ENCODE results near the gene DCAF11.

DCAF11 gene

DNA sequence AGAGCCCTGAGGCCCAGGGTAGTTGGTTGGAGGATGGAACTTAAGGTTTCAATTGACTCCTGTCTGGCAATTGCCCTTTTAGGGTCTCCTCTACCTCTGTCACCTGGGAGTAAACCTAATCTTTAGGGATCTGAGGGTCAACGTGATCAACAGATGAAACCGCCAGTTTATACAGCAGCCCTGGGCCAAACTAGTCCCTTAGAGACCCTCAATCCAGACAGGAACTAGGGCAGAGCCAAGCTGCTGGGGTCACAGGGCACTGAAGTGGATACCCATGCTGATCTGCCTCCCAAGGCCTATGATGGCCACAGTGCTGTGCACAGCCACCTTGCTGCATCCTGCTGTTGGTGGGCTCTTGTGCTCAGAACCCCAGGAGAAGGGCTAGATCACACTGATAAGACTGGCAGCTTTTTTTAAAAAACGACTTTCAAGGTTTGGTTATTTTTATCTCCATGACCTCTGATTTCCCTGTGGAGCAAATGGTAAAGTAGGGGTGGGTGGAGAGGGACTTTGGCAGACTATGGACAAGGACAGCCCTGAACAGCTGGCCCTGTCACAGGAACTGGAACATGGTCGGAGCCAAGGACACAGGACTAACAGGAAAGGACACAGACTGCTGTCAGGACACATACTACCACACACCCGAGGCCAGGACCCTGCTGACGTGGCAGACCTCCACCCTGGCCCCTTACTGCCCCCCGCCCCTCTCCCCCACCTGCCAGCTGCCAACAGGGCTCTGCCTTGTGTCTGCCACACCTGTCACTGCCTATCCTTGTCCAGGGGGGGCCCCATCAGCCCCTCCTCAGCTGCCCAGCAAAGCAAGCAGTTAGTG, 16.4 kb downstream of the DCAF11 start:
- no peak overlapping the region for H3K9ac ChIP-seq (ENCODE audit: low read depth, low read length)
- no peaks in the 10 kb centered on the region for H3K9me3 ChIP-seq (ENCODE audit: insufficient read depth, low read depth, low read length)
- H3K36me3 ChIP-seq (ENCODE audit: insufficient read depth, low read depth, low read length) = no peaks in the 10 kb centered on the region
- no peak overlapping the region for H3K4me3 ChIP-seq (ENCODE audit: low read length)
- no peak overlapping the region for H3K27ac ChIP-seq (ENCODE audit: low read length)
- no peaks in the 10 kb centered on the region for H3K27me3 ChIP-seq (ENCODE audit: insufficient read depth, low read length)
- H3K4me1 ChIP-seq (ENCODE audit: insufficient read depth, low read length) = 0 out of 2 replicates have a peak, but pooled peaks cover 5% of the 10 kb centered on the region

DNA sequence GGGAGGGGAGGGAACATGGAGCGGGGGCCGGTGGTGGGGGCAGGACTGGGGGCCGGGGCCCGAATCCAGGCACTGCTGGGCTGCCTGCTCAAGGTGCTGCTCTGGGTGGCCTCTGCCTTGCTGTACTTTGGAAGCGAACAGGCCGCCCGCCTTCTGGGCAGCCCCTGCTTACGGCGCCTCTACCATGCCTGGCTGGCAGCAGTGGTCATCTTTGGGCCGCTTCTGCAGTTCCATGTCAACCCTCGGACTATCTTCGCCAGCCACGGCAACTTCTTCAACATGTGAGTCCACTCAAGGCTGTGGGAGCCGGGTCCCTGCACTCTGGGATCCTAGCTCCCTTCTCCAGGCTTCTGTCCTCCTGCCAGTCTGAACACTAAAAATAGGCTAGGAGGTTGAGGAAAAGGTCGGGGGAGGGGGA, 17.0 kb downstream of the DCAF11 start:
- no peaks in the 10 kb centered on the region for H3K9me3 ChIP-seq (ENCODE audit: insufficient read depth, low read depth, low read length)
- no peak overlapping the region for H3K27ac ChIP-seq (ENCODE audit: low read length)
- peaks cover 6% of the 10 kb centered on the region; the same call in 1 of the 2 replicates for H3K4me1 ChIP-seq (ENCODE audit: insufficient read depth, low read length)
- H3K27me3 ChIP-seq (ENCODE audit: insufficient read depth, low read length) = no peaks in the 10 kb centered on the region
- no peaks in the 10 kb centered on the region for H3K36me3 ChIP-seq (ENCODE audit: insufficient read depth, low read depth, low read length)
- no peak overlapping the region for H3K9ac ChIP-seq (ENCODE audit: low read depth, low read length)
- H3K4me3 ChIP-seq (ENCODE audit: low read length) = no peak overlapping the region

DNA sequence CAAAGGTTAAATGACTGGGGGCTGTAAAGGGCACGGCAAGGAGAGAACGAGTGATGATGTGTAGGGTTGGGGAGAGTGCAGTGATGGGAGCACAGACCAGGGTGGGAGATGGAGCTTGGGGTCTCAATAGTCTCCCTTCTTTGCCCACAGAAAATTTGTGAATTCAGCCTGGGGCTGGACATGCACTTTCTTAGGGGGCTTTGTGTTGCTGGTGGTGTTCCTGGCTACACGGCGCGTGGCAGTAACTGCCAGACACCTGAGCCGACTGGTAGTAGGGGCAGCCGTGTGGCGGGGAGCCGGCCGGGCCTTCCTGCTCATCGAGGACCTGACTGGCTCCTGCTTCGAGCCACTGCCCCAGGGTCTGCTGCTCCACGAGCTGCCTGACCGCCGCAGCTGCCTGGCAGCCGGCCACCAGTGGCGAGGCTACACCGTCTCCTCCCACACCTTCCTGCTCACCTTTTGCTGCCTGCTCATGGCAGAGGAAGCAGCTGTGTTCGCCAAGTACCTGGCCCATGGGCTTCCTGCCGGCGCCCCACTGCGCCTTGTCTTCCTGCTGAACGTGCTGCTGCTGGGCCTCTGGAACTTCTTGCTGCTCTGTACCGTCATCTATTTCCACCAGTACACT, 17.6 kb downstream of the DCAF11 start:
- no peaks in the 10 kb centered on the region for H3K27me3 ChIP-seq (ENCODE audit: insufficient read depth, low read length)
- no peak overlapping the region for H3K9ac ChIP-seq (ENCODE audit: low read depth, low read length)
- H3K4me1 ChIP-seq (ENCODE audit: insufficient read depth, low read length) = peaks cover 11% of the 10 kb centered on the region
- no peaks in the 10 kb centered on the region for H3K36me3 ChIP-seq (ENCODE audit: insufficient read depth, low read depth, low read length)
- H3K9me3 ChIP-seq (ENCODE audit: insufficient read depth, low read depth, low read length) = no peaks in the 10 kb centered on the region
- H3K4me3 ChIP-seq (ENCODE audit: low read length) = no peak overlapping the region
- no peak overlapping the region for H3K27ac ChIP-seq (ENCODE audit: low read length)

DNA sequence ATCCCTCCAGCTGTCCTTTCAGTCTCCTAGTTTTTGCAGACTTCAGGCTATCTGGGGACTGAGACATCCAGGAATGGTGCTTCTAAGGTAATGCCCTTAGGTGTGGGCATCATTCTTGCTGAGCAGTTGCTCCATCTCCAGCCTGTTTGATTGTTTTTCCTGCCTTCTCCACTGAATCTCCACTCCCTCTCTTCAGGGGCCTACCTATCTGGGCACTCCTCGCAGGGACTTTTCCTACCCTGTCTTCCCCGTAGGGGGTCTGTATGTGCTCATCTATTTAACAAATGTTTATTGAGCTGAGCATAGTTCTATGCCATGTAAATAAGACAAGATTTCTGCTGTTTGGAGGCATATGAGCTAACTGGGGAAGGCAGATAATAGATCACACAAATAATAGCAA, 18.4 kb downstream of the DCAF11 start:
- Histone ChIP-seq H3K4me3 (ENCODE audit: low read length) (no peak overlapping the region), H3K36me3 (ENCODE audit: insufficient read depth, low read depth, low read length) (peaks cover 6% of the 10 kb centered on the region), H3K4me1 (ENCODE audit: insufficient read depth, low read length) (peaks cover 15% of the 10 kb centered on the region), H3K27ac (ENCODE audit: low read length) (no peak overlapping the region), H3K9ac (ENCODE audit: low read depth, low read length) (no peak overlapping the region), H3K27me3 (ENCODE audit: insufficient read depth, low read length) (no peaks in the 10 kb centered on the region), H3K9me3 (ENCODE audit: insufficient read depth, low read depth, low read length) (no peaks in the 10 kb centered on the region)

DNA sequence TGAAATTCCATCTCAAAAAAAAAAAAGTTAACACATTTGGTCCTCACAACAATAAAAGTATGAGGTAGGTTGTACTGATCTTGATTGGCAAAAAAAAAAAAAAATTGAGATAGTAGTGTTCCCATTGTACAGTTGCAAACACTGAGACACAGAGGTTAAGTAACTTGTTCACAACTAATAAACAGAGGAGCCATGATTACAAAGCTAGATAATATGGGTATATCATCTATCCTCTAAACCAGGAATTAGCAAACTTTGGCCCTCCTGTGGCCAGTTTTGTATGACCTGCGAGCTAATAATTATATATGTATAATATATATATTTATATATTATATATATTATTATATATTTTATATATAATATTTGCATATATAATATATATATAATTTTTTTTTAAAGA, 19.2 kb downstream of the DCAF11 start:
- Histone ChIP-seq H3K4me3 (ENCODE audit: low read length) (no peak overlapping the region), H3K36me3 (ENCODE audit: insufficient read depth, low read depth, low read length) (peaks cover 13% of the 10 kb centered on the region), H3K27me3 (ENCODE audit: insufficient read depth, low read length) (no peaks in the 10 kb centered on the region), H3K9me3 (ENCODE audit: insufficient read depth, low read depth, low read length) (no peaks in the 10 kb centered on the region), H3K27ac (ENCODE audit: low read length) (no peak overlapping the region), H3K4me1 (ENCODE audit: insufficient read depth, low read length) (peaks cover 15% of the 10 kb centered on the region), H3K9ac (ENCODE audit: low read depth, low read length) (no peak overlapping the region)

DNA sequence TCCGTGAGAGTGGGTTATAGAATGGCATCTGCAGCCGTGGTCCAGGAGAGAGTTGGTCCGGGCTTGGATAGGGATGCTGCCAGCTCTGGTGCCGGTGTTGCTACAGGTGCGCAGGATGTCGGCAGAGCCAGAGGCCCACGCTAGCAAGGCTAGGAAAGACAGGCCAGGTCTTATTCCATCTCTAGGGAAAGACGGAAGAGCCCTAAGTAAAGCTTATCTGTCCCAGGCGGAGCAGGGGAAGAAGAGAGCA, 20.9 kb downstream of the DCAF11 start:
- Histone ChIP-seq H3K36me3 (ENCODE audit: insufficient read depth, low read depth, low read length) (peaks cover 25% of the 10 kb centered on the region), H3K9ac (ENCODE audit: low read depth, low read length) (peak overlapping the region; percentile 67; the same call in 1 of the 2 replicates), H3K27me3 (ENCODE audit: insufficient read depth, low read length) (no peaks in the 10 kb centered on the region), H3K4me1 (ENCODE audit: insufficient read depth, low read length) (peaks cover 15% of the 10 kb centered on the region), H3K9me3 (ENCODE audit: insufficient read depth, low read depth, low read length) (no peaks in the 10 kb centered on the region), H3K27ac (ENCODE audit: low read length) (no peak overlapping the region), H3K4me3 (ENCODE audit: low read length) (peak overlapping the region; percentile 78)

DNA sequence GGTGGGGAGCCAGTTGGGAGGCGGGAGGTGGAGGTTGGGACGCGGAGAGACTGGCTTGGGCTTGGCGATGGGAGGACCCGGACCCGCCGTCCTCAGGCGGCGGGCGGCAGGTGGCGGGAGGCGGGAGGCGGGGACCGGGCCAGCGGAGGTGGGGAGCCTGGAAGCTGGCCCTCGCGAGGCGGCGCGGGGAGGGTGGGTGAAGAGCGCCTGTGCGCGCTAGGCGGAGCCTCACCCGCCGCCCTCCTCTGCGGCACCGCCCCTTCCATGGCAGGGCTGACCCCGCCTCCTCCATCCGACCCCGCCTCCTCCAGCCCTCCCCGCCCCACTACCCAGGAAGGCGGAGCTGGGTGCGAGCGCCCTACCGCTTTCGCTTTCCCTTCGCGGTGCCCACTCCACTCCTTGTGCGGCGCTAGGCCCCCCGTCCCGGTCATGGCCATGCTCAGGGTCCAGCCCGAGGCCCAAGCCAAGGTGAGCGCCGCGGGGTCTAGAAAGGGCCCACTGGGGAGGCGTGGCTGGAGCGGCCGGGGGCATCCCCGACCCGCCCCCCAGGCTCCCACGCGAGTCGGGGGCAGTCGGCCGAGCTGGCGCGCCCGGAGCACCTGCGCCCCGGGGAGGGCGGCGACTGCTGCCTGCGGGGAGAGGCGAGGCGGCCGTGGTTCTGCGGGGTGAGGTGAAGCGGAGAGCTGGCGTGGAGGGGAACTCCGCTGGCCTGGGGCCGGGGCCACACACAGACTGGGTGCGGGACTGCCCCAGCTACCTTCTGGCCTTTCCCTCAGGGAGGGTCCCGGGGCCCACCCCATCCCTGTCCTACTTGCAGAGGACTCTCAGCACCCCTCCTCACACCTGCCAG, 21.5 kb downstream of the DCAF11 start, which contains the start of gene PSME1:
TSS of gene PSME1 (plus strand) at position 361 of the 850 bp plus-strand sequence. CDS start at position 430, 69 bp downstream.
- H3K9ac ChIP-seq (ENCODE audit: low read depth, low read length) = peak within 1 kb of the TSS; percentile 67; the same call in 1 of the 2 replicates
- H3K4me1 ChIP-seq (ENCODE audit: insufficient read depth, low read length) = peaks cover 15% of the 10 kb centered on the region
- H3K9me3 ChIP-seq (ENCODE audit: insufficient read depth, low read depth, low read length) = no peaks in the 10 kb centered on the region
- peaks cover 25% of the 10 kb centered on the region for H3K36me3 ChIP-seq (ENCODE audit: insufficient read depth, low read depth, low read length)
- H3K4me3 ChIP-seq (ENCODE audit: low read length) = peak within 1 kb of the TSS; percentile 78
- no peaks in the 10 kb centered on the region for H3K27me3 ChIP-seq (ENCODE audit: insufficient read depth, low read length)
- H3K27ac ChIP-seq (ENCODE audit: low read length) = no peak within 1 kb of the TSS

DNA sequence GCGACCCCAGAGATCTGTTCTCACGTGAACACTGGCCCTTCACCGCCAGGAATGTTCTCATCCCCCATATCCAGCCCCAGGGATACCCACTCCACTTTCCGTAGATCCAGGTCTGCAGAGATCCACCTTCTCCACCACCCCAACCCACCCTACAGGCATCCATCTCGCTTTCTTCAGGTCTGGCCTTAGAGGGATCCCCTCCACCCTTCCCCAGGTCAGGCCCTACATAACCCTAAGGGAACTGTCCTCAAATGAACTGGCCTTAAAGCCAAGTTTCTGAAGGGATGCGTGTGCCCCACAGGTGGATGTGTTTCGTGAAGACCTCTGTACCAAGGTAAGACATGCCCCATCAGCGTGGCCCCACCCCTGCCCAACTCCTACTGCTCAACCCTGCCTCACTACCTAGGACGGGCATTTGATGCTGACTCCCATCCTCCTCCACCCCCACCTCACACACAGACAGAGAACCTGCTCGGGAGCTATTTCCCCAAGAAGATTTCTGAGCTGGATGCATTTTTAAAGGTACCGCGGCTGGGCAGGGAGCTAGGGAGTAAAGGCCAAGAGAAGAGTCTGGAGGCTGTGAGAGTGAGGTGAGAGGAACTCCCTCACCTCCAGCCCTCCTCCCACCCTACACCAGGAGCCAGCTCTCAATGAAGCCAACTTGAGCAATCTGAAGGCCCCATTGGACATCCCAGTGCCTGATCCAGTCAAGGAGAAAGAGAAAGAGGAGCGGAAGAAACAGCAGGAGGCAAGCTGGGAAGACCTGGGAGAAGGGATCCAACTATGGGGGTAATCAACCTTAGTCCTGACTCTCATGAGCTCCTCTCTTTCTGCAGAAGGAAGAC, 22.3 kb downstream of the DCAF11 start:
- Histone ChIP-seq H3K4me1 (ENCODE audit: insufficient read depth, low read length) (peaks cover 15% of the 10 kb centered on the region), H3K4me3 (ENCODE audit: low read length) (peak overlapping the region; percentile 78), H3K27ac (ENCODE audit: low read length) (no peak overlapping the region), H3K27me3 (ENCODE audit: insufficient read depth, low read length) (no peaks in the 10 kb centered on the region), H3K9ac (ENCODE audit: low read depth, low read length) (peak overlapping the region; percentile 64; the same call in 1 of the 2 replicates), H3K36me3 (ENCODE audit: insufficient read depth, low read depth, low read length) (peaks cover 25% of the 10 kb centered on the region), H3K9me3 (ENCODE audit: insufficient read depth, low read depth, low read length) (no peaks in the 10 kb centered on the region)

DNA sequence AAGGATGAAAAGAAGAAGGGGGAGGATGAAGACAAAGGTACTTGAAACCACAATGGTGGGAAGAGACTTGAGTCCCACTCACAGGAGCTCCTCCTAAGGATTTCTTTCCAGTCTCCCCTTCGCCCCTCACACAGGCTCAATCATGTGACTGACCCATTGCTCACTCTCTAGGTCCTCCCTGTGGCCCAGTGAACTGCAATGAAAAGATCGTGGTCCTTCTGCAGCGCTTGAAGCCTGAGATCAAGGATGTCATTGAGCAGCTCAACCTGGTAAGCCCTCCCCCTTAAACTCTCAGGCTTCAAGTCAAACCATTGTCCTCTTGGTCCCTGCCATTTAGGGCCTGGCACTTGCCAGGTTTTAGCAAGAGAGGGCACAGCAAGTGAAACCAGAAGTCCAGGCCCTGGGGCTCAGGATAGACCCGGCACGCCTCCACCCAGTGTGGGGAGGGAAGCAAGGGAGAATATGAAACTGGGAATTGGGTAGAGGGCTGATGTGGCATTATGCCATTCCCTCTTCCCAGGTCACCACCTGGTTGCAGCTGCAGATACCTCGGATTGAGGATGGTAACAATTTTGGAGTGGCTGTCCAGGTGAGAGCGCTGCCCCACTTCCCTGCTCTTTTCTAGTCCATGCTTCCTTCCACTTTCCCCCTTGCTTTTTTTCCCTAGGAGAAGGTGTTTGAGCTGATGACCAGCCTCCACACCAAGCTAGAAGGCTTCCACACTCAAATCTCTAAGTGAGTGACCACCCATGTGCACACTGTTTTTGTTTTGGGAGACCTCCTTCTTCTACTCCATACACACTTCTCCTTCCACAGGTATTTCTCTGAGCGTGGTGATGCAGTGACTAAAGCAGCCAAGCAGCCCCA, 23.2 kb downstream of the DCAF11 start:
- H3K9ac ChIP-seq (ENCODE audit: low read depth, low read length) = no peak overlapping the region
- no peaks in the 10 kb centered on the region for H3K9me3 ChIP-seq (ENCODE audit: insufficient read depth, low read depth, low read length)
- H3K4me3 ChIP-seq (ENCODE audit: low read length) = no peak overlapping the region
- no peak overlapping the region for H3K27ac ChIP-seq (ENCODE audit: low read length)
- no peaks in the 10 kb centered on the region for H3K27me3 ChIP-seq (ENCODE audit: insufficient read depth, low read length)
- H3K36me3 ChIP-seq (ENCODE audit: insufficient read depth, low read depth, low read length) = peaks cover 25% of the 10 kb centered on the region
- H3K4me1 ChIP-seq (ENCODE audit: insufficient read depth, low read length) = peaks cover 18% of the 10 kb centered on the region

DNA sequence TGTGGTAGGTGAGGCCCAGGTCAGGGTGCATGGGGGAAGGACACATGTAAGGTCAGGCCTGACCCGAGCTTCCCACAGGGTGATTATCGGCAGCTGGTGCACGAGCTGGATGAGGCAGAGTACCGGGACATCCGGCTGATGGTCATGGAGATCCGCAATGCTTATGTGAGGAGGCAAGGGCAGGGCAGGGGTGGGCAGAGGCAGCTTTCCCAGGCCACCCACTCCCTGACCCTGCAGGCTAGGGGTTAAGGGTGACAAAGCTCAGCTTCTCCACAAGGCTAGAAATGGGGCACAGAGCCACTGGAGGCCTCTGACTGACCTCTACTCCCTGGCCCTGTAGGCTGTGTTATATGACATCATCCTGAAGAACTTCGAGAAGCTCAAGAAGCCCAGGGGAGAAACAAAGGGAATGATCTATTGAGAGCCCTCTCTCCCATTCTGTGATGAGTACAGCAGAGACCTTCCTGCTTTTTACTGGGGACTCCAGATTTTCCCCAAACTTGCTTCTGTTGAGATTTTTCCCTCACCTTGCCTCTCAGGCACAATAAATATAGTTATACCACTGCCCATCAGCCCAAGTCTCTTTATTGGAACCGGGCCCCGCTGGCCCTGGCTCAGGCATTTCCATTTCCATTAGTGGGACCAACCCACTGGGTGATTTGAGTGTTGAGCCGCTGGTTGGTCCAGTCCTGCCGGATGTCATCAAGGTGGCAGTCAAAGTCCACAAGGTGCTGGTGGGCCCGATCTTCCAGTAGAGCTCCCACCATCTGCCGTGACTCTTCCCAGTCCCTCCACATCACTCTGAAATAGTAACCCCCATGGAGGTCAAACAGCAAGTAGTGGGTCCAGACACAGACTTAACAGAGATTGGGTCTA, 24.1 kb downstream of the DCAF11 start:
- Histone ChIP-seq H3K9me3 (ENCODE audit: insufficient read depth, low read depth, low read length) (no peaks in the 10 kb centered on the region), H3K36me3 (ENCODE audit: insufficient read depth, low read depth, low read length) (peaks cover 32% of the 10 kb centered on the region), H3K27me3 (ENCODE audit: insufficient read depth, low read length) (no peaks in the 10 kb centered on the region), H3K4me3 (ENCODE audit: low read length) (no peak overlapping the region), H3K27ac (ENCODE audit: low read length) (no peak overlapping the region), H3K4me1 (ENCODE audit: insufficient read depth, low read length) (peaks cover 18% of the 10 kb centered on the region), H3K9ac (ENCODE audit: low read depth, low read length) (no peak overlapping the region)
